ENCODE data around the gene TYMS. TPM values are rescaled to one million over a fixed set of nuclear protein-coding genes. Genes with fewer than 3 reads are reported as not detected.

The TYMS gene
- total RNA-seq, 1 donor = 25.7 TPM

- no peak for TF ChIP-seq CTCF (IDR thresholded peaks at IDR 0.05; ENCODE audit: insufficient read depth, low read length)
- DNase-seq (ENCODE audit: low read depth) = peak; percentile 70
- H3K4me3 ChIP-seq (ENCODE audit: low read depth, low read length) = no peak overlapping the region
Observed at GRCh38 chr18:703213-703967, 45.9 kb downstream of the TYMS start.

- H3K4me3 ChIP-seq (ENCODE audit: low read depth, low read length) = no peak overlapping the region
- no peak for TF ChIP-seq CTCF (IDR thresholded peaks at IDR 0.05; ENCODE audit: insufficient read depth, low read length)
- no peak for DNase-seq (ENCODE audit: low read depth)
Observed at GRCh38 chr18:706405-706804, 49.0 kb downstream of the TYMS start.

GRCh38 chr18:708096-708495 lies 50.6 kb downstream of the TYMS start:
- no peak overlapping the region for H3K4me3 ChIP-seq (ENCODE audit: low read depth, low read length)
- no peak for TF ChIP-seq CTCF (IDR thresholded peaks at IDR 0.05; ENCODE audit: insufficient read depth, low read length)
- DNase-seq (ENCODE audit: low read depth) = no peak

GRCh38 chr18:709771-710170 lies 52.3 kb downstream of the TYMS start:
- no peak for TF ChIP-seq CTCF (IDR thresholded peaks at IDR 0.05; ENCODE audit: insufficient read depth, low read length)

GRCh38 chr18:710418-711300 lies 53.2 kb downstream of the TYMS start:
- H3K4me3 ChIP-seq (ENCODE audit: low read depth, low read length) = peak overlapping the region; percentile 82
- TF ChIP-seq CTCF (IDR thresholded peaks at IDR 0.05; ENCODE audit: insufficient read depth, low read length) = no peak
- no peak for DNase-seq (ENCODE audit: low read depth)

More at GRCh38 chr18:709771-710170, 52.3 kb downstream of the TYMS start:
- DNase-seq (ENCODE audit: low read depth) = no peak
- H3K4me3 ChIP-seq (ENCODE audit: low read depth, low read length) = no peak overlapping the region

- TF ChIP-seq CTCF (IDR thresholded peaks at IDR 0.05; ENCODE audit: insufficient read depth, low read length) = no peak
- no peak for DNase-seq (ENCODE audit: low read depth)
- peak overlapping the region; percentile 82 for H3K4me3 ChIP-seq (ENCODE audit: low read depth, low read length)
Observed at GRCh38 chr18:711310-711656, 53.8 kb downstream of the TYMS start.
